Activated CD8-positive, alpha-beta memory T cell treated with anti-CD3 and anti-CD28 coated beads for 1 hour (primary cell): ENCODE measurements around the gene B4GALT2.

Source experiments
- DNase-seq, 2 donors: peaks; one replicate each; pipeline ENCODE4 v3.0.0-alpha.2; 2020; ENCODE audit warnings: low read depth in 1 of 2; ENCODE audit errors: extremely low read depth in 1 of 2

Gene B4GALT2

DNA sequence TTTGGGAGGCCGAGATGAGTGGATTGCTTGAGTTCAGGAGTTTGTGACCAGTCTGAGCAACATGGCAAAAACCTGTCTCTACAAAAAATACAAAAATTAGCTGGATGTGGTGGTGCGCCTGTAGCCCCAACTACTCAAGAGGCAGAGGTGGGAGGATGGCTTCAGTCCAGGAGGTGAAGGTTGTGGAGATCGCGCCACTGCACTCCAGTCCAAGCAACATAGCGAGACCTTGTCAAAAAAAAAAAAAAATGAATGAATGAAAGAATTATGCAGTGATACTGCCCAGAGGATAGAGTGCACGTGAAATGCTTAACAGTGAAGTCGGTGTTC, 9.6 kb upstream of the B4GALT2 start:
- no peak for DNase-seq

GRCh38 chr1:43969746-43970466, 9.1 kb upstream of the B4GALT2 start, which contains the start of gene DPH2:
DPH2 (plus strand) TSS chr1:43970010; CDS start chr1:43970176, 166 bp downstream.
- peak; percentile 87 to 91 for DNase-seq

DNA sequence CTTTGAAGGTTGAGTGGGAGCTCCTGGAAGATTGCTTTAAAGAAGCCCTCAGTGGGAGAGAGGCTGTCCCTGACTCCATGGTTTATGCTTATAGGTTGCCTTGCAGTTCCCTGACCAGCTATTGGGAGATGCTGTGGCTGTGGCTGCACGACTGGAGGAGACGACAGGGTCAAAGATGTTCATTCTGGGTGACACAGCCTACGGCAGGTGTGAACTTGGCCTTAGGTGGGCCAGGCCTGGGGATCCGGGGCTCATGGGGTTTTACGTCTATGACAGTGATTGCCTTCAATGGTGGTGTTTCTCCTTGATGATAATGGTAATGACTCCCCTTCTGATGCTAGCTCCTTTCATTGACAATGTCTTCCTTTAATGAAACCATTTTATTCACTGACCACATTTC, 8.5 kb upstream of the B4GALT2 start:
- no peak for DNase-seq

DNA sequence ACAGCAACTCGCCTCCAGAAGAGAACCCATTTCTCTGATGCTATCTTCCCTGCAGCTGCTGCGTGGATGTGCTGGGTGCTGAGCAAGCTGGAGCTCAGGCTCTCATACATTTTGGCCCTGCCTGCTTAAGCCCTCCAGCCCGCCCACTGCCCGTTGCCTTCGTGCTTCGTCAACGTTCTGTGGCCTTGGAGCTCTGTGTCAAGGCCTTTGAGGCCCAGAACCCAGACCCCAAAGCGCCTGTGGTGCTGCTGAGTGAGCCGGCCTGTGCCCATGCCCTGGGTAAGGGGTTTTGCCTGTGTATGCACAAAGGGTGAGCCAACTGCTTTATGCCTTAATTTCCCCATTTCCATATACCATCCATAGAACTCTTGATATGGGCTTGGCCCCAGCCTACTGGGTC, 8.1 kb upstream of the B4GALT2 start:
- no peak for DNase-seq

DNA sequence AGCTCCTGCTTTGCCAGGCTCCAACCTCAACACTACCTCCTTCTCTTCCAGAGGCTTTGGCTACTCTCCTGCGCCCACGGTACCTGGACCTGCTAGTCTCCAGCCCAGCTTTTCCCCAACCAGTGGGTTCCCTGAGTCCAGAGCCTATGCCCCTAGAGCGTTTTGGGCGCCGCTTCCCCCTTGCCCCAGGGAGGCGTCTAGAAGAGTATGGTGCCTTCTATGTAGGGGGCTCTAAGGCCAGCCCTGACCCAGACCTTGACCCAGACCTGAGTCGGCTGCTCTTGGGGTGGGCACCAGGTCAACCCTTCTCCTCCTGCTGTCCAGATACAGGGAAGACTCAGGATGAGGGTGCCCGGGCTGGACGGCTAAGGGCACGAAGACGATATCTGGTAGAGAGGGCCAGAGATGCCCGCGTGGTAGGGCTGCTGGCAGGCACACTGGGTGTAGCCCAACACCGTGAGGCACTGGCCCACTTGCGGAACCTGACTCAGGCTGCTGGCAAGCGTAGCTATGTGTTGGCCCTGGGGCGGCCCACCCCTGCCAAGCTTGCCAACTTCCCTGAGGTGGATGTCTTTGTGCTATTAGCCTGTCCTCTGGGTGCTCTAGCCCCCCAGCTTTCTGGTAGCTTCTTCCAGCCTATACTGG, 7.6 kb upstream of the B4GALT2 start:
- DNase-seq, result no peak

DNA sequence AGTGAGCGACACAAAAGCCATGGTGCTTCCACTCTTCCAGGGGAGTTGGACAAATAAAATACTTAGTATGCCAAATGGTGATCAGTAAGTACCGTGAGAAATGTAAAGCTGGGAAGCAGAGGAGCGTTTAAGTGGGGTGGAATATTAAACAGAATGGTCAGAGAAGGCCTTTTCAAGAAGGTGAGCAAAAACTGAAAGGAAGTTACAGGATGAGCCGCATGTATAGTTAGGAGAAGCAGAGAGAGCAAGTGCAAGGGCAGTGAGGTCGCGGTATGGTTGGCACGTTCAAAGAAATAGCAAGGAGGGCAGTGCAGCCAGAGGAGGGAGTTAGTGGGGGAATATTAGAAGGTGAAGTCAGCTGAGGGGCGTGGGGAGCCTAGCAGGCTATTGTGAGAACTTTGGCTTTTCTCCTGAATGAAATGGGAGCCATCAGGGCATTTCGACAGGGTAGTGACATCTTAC, 5.0 kb upstream of the B4GALT2 start:
- DNase-seq, result no peak

DNA sequence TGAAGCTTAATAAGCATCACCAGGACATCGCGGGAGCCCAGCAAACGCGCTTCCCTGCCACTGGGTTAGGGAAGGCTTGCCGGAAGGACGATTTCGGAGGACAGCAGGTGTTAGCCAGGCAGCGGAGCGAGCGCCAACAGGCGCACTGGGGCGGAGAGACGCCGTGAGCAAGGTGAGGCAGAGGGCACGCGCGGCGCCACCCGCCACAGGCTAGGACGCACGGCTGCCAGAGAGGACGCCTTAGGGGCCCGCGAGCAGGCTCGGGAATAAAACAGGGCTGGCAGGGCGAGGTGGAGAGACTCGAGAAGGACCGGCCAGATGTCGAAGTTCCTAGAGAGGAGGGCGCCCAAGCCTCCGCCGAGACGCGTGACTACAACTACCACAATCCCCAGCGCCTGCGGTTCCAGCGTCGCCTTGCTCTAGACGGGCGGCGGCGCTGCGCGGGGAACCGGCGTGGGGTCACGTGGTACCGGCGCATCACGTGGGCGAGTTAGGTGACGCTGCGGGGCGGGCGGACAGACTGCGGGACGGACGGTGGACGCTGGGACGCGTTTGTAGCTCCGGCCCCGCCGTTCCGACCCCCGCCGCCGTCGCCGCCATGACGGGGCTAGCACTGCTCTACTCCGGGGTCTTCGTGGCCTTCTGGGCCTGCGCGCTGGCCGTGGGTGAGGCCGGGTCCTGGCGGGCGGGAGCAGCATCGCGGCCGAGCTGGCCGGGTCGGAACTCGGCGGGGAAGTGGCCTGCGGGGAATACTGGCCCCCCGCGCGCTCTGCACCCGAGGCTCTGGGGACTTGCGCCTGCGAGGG, 4.4 kb upstream of the B4GALT2 start, which contains the start of gene ATP6V0B:
TSS of gene ATP6V0B (plus strand) at position 518 of the 806 bp plus-strand sequence. CDS start at position 599, 81 bp downstream.
- DNase-seq, result peak; percentile 80 to 93

DNA sequence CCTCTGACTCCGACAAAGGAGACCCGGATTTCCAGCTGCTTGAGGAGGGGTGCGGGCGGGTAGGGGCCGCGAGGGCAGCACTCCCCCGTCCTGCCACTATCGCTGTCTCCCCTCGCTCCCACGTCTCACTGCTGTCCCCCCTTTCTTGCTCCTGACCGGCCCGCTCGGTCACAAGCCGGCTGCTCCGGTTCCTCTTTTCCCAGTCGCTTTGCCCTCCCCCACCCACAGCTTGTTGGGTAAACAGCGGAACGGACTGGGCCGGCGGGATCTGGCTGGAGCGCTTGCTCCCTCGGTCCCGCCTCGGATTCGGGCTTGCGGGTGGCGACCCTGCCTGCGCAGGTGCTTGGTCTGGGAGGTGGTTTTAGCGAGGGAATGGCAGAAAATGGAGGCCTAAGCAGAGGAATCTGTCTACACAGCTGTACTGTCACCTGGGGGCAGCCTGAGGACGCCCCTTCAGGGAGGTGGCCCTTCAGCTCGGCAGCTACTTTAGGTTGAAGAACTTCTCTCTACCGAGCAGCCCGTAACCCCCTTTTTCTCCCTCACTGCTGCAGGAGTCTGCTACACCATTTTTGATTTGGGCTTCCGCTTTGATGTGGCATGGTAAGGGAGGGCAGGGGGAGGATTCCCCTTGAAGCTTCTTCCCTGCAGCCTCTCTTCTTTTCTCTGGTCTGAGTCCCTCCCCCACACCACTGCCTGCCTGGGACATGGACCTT, 3.6 kb upstream of the B4GALT2 start:
- no peak for DNase-seq

GRCh38 chr1:43976045-43976444, 3.0 kb upstream of the B4GALT2 start:
- DNase-seq, result no peak

DNA sequence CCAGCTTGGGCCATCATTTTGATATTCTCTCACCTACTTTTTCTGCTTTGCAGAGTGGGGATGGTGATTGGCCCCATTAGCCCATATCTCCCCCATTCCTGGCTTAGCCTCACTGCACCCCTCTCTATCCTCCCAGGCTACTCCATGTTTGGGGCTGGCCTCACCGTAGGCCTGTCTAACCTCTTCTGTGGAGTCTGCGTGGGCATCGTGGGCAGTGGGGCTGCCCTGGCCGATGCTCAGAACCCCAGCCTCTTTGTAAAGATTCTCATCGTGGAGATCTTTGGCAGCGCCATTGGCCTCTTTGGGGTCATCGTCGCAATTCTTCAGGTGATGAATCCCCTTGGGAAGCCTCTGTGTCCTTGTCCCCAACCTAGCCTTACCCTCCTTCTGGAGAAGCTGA, 2.1 kb upstream of the B4GALT2 start:
- DNase-seq, result no peak

- no peak for DNase-seq
Observed at GRCh38 chr1:43977376-43978263, 1.4 kb upstream of the B4GALT2 start.

GRCh38 chr1:43978264-43978550, 803 bp upstream of the B4GALT2 start:
- DNase-seq, result no peak

GRCh38 chr1:43979261-43979527, 184 bp downstream of the B4GALT2 start:
- DNase-seq, result no peak

- no peak for DNase-seq
Observed at GRCh38 chr1:43979528-43980254, 681 bp downstream of the B4GALT2 start.

DNA sequence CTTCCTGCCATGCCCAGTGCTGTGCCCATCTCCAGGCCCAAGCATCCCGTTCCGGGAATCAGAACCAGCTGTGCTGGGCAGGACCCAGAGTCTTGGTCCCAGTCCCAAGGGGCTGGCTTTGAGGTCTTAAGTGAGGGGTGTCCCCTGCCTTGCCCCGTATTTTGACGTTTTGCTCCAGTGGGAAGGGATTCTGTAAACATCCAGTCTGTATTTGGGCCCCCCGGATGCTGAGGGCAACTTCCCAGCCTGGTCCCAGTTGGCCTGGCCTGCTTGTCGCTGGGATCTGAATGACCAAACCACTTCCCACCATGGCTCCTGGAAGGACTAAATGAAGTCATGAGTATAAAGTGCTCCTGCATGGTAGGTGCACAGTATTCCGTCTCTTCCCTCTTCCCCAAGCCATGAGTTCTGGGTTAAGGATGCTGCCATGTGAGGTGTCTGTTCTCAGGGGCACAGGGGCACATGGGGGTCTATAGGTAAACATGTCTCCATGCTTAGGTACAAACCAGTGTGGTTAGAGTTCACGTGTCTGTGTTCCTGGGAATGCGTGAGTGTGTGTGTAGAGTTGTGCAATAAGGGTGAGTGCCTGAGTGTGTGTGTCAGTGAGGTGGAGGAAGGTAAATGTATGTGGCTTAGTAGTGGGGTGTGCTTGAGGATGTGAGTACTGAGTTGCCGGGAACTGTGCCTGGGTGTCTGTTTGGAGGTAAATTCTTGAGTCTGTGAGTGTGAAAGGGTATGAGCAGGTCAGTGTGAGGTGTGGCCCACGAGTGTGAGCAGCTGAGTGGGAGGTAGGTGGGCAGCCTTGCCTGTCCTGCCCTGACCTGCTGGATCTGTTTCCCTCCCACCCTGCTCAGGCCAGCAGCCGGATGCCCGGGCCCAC, 1.5 kb downstream of the B4GALT2 start:
- DNase-seq, result no peak

- no peak for DNase-seq
Observed at GRCh38 chr1:43981135-43981491, 2.1 kb downstream of the B4GALT2 start.

DNA sequence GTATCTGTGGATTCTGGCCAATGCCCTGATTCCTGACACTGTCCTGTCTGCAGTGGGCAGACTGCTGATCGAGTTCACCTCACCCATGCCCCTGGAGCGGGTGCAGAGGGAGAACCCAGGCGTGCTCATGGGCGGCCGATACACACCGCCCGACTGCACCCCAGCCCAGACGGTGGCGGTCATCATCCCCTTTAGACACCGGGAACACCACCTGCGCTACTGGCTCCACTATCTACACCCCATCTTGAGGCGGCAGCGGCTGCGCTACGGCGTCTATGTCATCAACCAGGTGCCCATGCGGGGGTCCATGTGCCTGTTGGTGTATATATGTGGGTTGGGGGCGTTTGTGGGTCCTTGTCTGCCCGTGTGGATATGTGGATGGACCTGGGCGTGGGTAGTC, 2.6 kb downstream of the B4GALT2 start:
- no peak for DNase-seq

GRCh38 chr1:43982241-43982640, 3.2 kb downstream of the B4GALT2 start:
- DNase-seq, result no peak

DNA sequence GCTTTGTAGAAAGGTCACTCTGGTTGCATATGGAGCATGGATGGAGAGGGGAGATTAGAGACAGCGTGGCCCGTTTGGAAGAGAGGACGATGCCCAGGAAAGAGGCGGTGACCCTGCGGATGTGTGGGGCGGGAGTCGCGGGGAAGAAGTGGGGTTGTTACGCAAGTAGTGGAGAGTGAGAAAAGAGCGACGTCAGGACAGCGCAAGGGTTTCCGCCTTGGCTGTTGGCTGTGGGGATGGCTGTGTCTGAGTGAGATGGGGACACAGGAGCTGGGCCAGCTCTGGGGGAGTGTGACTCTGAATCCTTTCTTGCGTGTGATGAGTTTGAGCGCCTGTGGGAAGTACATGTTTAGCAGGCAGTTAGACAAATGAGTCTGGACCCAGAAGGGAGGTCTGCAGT, 3.8 kb downstream of the B4GALT2 start:
- no peak for DNase-seq
